Measurements from ENCODE around the gene SLC6A12.
A peak's percentile ranks its signal among the peaks of the same experiment; 100 is the strongest.

SLC6A12 gene

GRCh38 chr12:157644-158043 is 56.3 kb downstream of the SLC6A12 start:
- DNase-seq: no peak

- no peak for DNase-seq
These were observed 57.0 kb downstream of the SLC6A12 start for GRCh38 chr12:156945-157344.

GRCh38 chr12:155646-156045 is 58.3 kb downstream of the SLC6A12 start:
- DNase-seq: no peak

- DNase-seq: no peak
These were observed 59.0 kb downstream of the SLC6A12 start for GRCh38 chr12:155006-155405.

GRCh38 chr12:154058-154457 is 59.9 kb downstream of the SLC6A12 start:
- DNase-seq: no peak

GRCh38 chr12:153080-153746 is 60.7 kb downstream of the SLC6A12 start:
- DNase-seq: peak; percentile 24

GRCh38 chr12:152440-152839 is 61.5 kb downstream of the SLC6A12 start:
- DNase-seq: peak; percentile 29

GRCh38 chr12:151579-151978 is 62.4 kb downstream of the SLC6A12 start:
- DNase-seq: no peak

- no peak for DNase-seq
These were observed 65.1 kb downstream of the SLC6A12 start for GRCh38 chr12:148676-149416.

- DNase-seq: no peak
These were observed 66.7 kb downstream of the SLC6A12 start for GRCh38 chr12:147242-147641.

- DNase-seq: no peak
These were observed 68.5 kb downstream of the SLC6A12 start for GRCh38 chr12:145369-145960.

- DNase-seq: no peak
These were observed 69.2 kb downstream of the SLC6A12 start for GRCh38 chr12:144650-145284.

GRCh38 chr12:143964-144649 is 69.8 kb downstream of the SLC6A12 start:
- no peak for DNase-seq

GRCh38 chr12:140162-140561 is 73.8 kb downstream of the SLC6A12 start:
- DNase-seq: no peak
